ENCODE data around the gene MYF6.
A peak's percentile ranks its signal among the peaks of the same experiment; 100 is the strongest.
"Not testable (repeated sequence)": the region's sequence is repeated elsewhere in the genome, so short reads cannot be mapped to it uniquely, and the experiment has no call there.

MYF6 gene

GRCh38 chr12:80707126-80707829 is at the start of gene MYF6:
MYF6 (plus strand) TSS chr12:80707634; CDS start chr12:80707720, 86 bp downstream.
- DNase-seq = no peak

GRCh38 chr12:80659512-80660063 is 47.8 kb upstream of the MYF6 start:
- no peak for DNase-seq

- no peak for DNase-seq
Observed at GRCh38 chr12:80662586-80662985, 44.8 kb upstream of the MYF6 start.

GRCh38 chr12:80670214-80670613 is 37.2 kb upstream of the MYF6 start:
- DNase-seq = no peak

- DNase-seq = not testable (repeated sequence)
Observed at GRCh38 chr12:80676042-80676636, 31.3 kb upstream of the MYF6 start.

- no peak for DNase-seq
Observed at GRCh38 chr12:80676856-80677255, 30.6 kb upstream of the MYF6 start.

- no peak for DNase-seq
Observed at GRCh38 chr12:80677994-80678393, 29.4 kb upstream of the MYF6 start.

- no peak for DNase-seq
Observed at GRCh38 chr12:80679346-80680131, 27.9 kb upstream of the MYF6 start.

- DNase-seq = no peak
Observed at GRCh38 chr12:80681287-80681686, 26.1 kb upstream of the MYF6 start.

- no peak for DNase-seq
Observed at GRCh38 chr12:80681786-80682185, 25.6 kb upstream of the MYF6 start.

GRCh38 chr12:80684077-80684495 is 23.3 kb upstream of the MYF6 start:
- DNase-seq = no peak

- no peak for DNase-seq
Observed at GRCh38 chr12:80690090-80690489, 17.3 kb upstream of the MYF6 start.

- DNase-seq = no peak
Observed at GRCh38 chr12:80690513-80690912, 16.9 kb upstream of the MYF6 start.

- DNase-seq = peak; percentile 53
Observed at GRCh38 chr12:80692114-80692513, 15.3 kb upstream of the MYF6 start.

- DNase-seq = no peak
Observed at GRCh38 chr12:80697270-80697887, 10.1 kb upstream of the MYF6 start.

- no peak for DNase-seq
Observed at GRCh38 chr12:80698256-80698655, 9.2 kb upstream of the MYF6 start.

GRCh38 chr12:80698847-80699542 is 8.4 kb upstream of the MYF6 start:
- DNase-seq = no peak

- no peak for DNase-seq
Observed at GRCh38 chr12:80700327-80700726, 7.1 kb upstream of the MYF6 start.

GRCh38 chr12:80701388-80701787 is 6.0 kb upstream of the MYF6 start:
- no peak for DNase-seq

GRCh38 chr12:80702889-80703805 is 4.3 kb upstream of the MYF6 start:
- DNase-seq = no peak

GRCh38 chr12:80704420-80704819 is 3.0 kb upstream of the MYF6 start:
- no peak for DNase-seq

All from NCI-H524 treated with DMSO at 0.1 percent for 48 hours (cell line).